NCI-H69 (cell line): Measurements from ENCODE around the gene CEP89.
A peak's percentile ranks its signal among the peaks of the same experiment; 100 is the strongest.
"Not testable (repeated sequence)": the region's sequence is repeated elsewhere in the genome, so short reads cannot be mapped to it uniquely, and the experiment has no call there.

Source experiments
- DNase-seq: peaks from one replicate; lab custom pipeline; 2025; lab: John Stamatoyannopoulos, UW

Gene CEP89

DNA sequence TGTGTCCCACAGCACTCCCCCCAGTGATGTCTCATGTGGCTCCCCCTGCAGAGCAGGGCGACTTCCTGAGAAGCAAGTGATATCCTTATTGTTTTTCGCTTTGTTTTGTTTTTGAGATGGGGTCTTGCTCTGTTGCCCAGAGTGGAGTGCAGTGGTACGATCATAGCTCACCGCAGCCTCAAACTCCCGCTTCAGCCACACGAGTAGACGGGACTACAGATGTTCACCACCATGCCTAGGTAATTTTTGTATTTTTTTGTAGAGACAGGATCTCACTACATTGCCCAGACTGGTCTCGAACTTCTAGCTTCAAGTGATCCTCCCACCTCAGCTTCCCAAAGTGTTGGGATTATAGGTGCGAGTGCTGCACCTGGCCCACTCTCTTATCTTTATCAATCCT is 5.0 kb downstream of the CEP89 start:
- no peak for DNase-seq

DNA sequence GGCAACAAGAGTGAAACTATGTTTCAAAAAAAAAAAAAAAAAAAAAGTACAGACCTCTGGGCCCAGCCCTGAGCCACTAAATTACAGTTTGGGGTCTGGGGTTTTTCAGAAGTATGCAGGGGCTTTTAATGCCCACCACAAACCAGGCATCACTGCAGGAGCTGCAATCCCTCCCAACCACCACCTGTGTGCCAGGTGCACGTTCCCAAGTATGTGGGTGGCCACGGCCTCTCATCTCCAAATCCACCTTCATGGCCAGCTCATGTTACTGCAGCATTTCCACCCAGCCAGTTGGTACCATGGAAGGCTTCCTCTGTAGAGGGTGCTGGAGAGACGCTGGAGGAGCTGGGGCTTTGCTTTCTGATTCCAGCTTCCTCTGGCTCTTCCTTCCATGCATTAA is 26.5 kb downstream of the CEP89 start:
- DNase-seq: no peak

DNA sequence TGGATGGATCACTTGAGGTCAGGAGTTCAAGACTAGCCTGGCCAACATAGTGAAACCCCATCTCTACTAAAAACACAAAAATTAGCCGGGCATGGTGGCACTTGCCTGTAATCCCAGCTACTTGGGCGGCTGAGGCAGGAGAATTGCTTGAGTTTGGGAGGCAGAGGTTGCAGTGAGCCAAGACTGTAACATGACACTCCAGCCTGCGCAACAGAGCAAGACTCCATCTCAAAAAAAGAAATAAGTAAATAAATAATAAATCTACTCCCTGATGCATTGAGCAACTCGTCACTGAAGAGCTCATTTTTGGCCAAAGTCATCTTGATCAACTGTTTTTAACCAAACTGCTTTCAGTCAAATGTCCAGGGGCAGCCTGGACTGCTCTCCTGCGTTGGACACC is 30.5 kb downstream of the CEP89 start:
- not testable (repeated sequence) for DNase-seq

DNA sequence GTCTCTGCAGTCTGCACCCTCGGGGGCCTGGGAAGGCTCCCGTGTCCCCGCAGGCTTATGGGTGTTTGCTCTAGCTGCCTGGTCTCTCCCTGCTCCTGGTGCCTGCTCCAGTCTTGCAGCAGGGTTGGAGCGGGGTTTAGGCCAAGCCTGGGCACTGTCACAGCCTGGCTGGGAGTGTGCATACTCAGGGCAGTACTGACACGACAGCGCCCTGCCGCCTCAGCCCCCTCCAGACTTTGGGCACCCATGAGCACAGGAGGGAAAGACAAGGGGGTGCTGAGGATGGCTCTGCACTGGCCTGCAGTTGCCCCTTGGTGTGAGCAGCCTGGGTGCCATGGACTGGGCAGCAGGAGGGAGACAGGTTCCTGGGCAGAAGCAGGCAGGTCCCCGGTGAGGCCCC is 35.7 kb downstream of the CEP89 start:
- DNase-seq: no peak

DNA sequence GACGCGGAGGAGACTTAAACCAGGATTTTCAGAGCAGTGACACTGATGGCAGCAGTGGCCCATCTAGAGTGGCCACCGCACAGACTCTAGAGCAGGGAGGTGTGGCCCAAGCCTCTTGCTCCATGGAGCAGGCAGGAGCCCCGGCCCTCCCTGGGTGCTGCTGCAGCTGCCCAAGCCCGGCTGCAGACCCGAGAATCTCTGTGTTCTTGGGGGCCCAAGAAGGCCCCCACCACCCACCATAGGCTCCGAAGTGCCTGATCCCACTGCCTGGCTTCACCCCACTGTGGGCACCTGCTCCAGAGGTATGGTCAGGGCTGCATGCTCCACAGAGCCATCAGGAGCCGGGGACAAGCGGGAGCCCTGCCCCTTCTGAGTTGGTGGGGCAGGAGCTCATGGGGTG is 36.1 kb downstream of the CEP89 start:
- DNase-seq: no peak

DNA sequence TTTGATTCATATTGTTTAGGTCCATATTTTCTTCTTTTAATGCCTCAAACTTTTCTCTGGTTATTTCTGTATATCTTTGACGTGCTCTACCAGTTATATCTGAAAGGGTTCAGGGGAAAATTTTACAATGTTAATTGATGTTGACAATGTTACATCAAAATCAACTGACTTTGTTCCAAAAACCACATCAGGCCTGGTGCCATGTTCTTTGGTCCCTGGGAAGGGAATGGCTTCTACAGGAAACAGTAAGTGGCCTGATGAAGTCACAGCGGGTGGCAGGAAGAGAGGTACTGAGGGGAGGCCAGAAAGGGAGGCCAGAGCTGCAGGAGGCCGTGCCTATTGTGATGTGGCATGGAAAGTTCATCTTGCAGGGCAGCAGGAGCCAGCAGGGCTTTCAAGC is 38.2 kb downstream of the CEP89 start:
- DNase-seq: no peak

DNA sequence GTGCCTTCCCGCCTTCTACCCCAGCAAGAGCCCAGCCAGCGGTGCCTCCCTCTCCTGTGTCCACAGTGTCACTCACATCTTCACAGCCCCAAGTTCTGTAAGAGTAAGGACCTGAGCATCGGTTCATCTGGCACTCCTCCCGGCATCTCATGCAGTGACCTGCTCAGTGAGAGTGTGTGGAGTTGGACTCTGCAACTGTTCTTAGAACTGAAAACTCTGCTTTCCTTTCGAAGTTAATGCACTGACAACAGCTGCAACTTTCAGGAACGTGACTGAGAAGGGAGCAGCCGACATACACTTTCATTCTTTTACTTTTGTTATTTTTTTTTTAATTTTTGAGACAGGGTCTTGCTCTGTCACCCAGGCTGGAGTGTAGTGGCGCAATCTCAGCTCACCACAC is 41.2 kb downstream of the CEP89 start:
- DNase-seq: no peak

DNA sequence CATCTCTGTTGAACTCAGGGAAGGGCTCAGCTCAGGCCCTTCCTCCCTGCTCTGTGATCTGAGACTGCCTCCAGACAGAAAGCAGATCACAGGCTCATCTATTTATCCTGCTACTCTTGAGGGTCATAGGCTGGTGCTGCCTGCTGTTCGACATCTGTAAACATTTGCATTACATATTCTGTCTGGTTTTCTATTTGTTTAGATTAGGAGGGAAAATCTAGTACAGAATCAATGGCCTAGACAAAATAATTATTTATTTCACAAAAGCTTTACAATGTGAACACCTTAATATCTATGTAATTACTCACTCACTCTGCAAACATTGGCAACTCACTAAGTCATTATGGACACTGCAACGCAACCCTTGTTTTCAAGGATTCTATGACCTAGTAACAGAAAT is 43.0 kb downstream of the CEP89 start:
- peak; percentile 83 for DNase-seq

DNA sequence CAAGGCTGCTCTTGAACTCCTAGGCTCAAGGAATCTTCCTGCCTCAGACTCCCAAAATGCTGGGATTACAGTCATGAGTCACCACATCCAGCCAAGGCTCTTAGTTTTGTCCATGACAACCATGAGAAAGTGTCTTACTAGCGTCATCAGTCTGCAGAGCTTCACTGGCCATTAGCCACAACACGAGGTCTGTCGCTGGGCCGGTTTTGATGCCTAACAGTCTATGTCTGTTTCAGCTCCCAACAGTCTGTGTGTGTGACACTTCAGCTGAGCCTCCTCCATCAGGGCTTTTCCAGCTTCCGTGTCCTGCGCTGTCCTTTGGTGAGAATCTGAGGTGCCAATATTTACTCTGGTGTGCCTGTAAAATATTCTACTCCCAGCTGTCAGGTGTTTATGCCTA is 47.6 kb downstream of the CEP89 start:
- no peak for DNase-seq

DNA sequence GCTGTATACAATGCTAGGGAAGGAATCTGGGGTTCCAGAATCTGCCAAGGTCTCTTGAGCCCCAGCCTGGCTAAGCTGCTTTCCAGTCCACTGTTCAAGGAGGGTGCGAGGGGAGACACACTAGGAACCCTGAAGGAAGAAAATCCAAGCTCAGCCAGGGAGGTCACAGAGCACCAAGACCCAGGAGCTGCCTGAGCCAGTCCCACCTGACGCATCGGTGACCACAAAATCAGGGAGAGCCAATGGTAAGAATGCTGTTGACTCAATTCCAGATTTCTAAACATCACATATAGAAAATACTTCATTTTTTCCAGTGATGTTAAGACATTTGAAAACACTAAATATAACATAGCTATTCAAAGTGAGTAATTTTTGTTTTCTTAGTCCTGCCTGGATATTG is 50.1 kb downstream of the CEP89 start:
- DNase-seq: no peak

DNA sequence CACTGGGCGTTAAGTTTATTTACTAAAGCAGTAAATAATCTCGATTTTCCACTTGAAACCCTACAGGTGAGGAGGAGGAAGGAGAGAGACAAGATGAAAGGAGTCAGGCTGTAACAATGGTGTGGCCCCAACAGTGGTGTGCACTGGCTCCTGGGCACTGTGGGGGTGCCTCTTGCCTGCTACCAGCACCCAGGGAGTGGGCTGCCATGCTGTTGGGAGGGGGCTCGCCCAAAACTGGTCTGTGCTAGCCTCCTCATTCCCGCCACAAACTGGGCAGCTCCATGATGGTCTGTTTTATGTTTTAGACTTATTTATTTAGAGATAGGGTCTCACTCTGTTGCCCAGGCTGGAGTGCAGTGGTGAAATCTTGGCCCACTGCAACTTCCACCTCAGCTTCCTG is 52.4 kb downstream of the CEP89 start:
- DNase-seq: no peak

DNA sequence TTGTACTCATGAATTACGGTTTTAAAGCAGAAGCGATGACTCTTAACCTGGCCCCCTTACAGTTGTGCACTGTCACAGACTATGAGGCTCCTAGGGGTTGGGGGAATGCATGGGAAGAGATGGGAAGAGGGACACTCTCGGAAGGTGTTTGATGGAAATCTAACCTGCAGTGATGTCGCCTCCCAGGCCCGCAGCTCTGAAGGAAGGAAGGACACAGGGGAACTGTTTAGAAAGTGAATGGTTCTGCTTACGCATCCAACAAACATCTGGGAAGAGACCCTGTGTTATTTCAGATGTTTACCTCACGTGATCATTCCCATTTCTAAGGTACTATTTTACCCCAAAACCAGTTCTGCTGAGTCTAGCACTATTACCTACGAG is 54.2 kb downstream of the CEP89 start:
- DNase-seq: no peak

DNA sequence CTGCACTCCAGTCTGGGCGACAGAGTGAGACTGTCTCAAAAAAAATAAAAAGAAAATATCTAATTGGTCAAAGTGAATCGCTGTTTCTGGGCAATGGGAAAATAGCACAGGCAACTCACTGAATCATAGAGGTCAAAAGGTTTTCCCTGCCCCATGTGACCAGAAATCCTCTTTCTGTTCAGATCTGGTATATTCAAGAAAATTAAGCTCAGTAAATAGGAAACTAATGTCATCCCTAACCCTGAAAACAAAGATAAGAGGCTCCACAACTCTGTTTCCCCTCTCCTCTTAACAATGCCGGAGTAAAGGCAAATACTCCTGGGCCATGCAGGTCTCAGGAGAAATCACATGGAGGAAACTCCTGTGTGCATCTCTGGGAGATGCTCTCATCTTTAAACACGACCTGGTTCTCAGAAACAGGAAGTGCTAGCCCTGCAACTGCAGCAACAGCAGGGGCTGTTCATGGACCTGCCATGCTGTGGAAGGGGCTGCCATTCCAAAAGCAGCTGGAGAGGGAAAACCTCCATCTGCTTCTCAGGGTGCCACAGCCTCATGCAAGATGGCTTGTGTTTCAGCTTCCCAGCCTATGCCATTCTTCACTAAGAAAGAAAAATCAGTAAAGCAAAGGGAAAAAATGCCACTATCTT is 54.7 kb downstream of the CEP89 start:
- DNase-seq: no peak

DNA sequence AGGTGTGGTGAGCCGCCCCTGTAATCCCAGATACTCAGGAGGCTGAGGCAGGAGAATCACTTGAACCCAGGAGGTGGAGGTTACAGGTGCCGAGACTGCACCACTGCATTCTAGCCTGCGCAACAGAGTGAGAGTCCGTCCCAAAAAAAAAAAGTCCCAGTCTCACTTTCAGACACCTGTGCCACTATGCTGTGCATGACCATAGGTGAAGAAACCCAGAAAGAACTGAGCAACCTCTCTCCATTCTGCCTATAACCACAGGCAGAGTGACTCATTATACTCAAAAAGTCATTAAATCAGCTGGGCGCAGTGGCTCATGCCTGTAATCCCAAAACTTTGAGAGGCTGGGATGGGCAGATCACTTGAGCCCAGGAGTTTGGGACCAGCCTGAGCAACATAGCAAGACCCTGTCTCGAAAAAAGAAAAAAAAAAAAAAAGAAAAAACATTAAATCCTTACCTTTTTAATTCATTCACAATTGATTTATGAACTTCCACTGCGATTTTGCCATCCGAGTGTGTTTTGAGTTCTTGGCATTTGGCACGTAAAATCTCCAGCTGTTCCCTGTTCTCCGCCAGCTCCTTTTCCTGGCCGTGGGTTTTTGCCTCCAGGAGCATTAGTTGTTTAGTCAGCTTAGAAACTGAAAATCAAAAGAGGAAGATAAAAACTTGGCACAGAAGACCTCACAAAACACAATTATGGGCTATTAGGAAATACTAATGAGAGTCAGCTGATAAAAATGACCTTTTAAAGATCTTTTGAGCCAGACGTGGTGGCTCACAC is 56.7 kb downstream of the CEP89 start:
- no peak for DNase-seq

DNA sequence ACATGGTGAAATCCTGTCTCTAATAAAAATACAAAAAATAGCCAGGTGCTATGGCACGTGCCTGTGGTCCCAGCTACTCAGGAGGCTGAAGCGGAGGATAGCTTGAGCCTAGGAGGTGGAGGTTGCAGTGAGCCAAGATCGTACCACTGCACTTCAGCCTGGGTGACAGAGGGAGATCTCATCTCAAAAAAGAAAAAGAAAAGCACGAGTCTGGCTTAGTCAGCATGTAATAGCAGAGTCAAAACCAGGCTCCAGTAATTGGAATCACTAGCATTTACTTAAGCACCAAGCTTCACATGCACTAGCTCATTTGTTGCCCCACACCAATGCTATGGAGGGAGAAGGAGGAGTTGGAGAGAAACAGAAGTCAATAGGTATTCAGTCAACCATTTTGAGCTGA is 60.3 kb downstream of the CEP89 start:
- DNase-seq: no peak

DNA sequence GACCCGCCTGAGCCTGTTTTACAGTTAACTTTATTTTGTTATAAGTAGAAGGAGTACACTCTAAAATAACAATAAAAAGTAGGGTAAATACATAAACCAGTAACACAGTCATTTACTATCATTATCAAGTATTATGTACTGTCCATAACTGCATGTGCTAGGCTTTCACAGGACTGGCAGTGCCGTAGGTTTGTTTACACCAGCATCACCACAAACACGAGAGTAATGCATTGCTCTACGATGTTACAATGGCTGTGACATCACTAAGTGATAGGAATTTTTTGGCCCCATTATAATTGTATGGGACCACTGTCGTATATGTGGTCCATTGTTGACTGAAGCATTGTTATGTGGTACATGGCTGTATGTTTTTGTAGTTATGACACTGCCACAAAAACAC is 60.9 kb downstream of the CEP89 start:
- no peak for DNase-seq

DNA sequence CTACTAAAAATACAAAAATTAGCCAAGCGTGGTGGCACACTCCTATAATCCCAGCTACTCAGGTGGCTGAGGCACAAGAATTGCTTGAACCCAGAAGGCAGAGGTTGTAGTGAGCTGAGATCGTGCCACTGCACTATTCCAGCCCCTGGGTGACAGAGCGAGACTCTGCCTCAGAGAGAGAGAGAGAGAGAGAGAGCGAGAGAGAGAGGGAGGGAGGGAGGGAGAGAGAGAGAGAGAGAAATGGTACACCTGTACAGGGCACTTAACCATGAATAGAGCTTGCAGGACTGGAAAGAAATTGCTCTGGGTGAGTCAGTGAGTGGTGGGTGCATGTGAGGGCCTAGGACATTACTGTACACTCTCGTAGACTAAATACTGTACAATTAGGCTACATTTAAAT is 61.7 kb downstream of the CEP89 start:
- DNase-seq: no peak

DNA sequence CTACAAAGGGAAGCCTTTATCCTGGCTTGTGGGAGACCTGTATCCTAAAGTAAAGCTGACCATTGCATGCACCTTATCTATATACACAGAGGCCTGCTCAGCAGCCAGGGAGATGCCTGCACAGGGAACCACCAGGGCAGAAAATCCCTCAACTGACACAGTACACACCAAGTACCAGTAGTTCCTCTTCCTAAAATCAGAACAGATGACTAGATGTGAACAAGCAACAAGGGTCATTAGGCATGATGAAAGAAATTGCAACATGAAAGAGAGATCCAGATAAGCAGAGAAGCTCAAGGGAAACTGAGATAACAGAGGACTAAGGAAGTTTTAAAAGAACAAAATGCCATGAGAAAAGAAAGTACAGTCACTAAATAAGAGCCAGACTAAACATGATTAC is 62.5 kb downstream of the CEP89 start:
- no peak for DNase-seq

DNA sequence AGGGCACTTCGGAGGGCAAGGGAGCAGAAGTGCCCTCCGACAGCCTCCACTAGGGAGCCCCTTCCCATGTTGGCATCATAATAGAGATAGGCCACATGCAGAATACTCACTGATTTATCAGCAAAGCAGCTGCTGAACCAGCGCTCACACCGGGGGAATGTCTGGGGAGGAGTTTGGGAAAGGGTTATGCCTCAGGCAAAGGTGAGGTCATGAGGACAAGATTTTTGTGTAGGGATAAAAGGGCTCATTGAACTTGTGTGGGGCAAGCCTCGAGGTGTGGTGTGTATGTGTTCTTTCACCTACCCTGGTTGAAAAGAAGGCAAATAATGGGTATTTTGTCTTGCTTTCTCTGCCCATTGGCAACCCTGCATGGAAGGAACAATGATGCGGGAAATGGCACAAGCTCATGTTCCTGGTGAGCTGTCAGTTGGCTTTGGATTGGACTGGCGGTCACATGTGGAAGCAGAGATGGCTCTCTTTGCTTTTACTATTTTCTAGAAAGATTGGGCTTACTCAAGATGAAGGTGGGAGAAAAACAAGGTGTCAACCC is 63.0 kb downstream of the CEP89 start:
- DNase-seq: no peak

DNA sequence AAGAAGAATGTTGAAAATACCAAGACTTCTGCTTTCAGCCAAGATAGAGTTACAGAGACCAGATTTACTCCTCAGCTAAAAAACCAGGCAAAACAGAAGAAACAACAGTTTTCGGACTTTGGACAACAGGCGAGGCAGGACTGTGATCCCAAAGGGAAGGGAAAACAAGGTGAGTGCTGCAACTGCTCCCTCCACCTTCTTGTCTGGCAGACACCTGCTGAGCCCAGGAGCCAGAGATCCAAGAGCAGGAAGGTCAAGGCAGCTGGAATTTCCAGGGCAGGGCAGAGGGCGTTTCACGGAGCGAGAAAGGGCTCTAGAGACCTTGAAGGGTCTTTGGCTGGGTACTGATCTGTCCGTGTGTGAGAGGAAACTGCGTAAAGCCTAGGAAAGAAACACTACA is 69.3 kb downstream of the CEP89 start:
- DNase-seq: no peak

DNA sequence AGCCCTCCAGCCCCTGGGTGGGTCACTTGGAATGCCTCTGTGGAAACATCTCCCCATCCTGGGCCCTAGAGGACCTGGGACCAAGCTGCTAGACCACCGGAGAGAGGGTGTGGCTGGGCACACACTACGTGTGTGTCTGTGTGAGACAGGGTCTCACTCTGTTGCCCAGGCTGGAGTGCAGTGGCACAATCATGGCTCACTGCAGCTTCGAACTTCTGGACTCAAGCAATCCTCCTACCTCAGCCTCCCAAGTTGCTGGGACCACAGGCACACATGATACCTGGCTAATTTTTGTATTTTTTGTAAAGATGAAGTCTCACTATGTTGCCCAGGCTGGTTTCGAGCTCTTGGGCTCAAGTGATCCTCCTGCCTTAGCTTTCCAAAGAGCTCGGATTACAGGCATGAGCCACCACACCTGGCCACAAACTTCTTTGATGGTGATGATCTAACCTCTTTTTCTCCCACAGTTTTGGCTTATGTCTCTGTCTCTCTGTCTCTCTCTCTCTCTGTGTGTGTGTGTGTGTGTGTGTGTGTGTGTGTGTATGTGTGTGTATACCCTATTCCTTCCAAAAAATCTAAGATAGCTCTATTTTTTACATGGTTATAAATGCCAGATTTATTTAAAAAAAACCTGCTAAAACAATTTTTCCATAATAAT is 70.1 kb downstream of the CEP89 start:
- DNase-seq: no peak

DNA sequence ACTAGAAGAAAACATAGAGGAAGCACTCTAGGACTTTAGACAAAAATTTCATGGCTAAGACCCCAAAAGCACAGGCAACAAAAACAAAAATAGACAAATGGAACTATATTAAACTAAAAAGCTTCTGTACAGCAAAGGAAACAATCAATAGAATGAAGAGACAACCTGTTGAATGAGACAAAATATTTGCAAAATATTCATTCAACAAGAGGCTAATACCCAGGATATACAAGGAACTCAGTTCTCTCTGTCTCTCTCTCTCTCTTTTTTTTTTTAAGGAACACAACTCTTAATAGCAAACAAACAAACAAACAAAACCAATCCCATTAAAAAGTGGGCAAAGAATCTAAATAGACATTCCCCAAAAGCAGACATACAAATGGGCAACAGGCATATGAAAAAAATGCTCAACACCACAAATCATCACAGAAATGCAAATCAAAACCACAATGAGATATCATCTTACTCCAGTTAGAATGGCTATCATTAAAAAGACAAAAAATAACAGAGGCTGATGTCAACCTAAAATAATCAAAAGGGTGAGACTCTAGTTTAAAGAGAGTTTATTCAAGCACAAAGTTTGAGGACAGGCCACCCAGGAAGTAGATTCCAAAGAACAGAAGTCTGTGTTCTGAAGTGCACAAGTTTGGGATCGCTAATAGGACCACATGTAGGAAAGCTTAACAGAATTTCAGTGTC is 75.1 kb downstream of the CEP89 start:
- DNase-seq: no peak

DNA sequence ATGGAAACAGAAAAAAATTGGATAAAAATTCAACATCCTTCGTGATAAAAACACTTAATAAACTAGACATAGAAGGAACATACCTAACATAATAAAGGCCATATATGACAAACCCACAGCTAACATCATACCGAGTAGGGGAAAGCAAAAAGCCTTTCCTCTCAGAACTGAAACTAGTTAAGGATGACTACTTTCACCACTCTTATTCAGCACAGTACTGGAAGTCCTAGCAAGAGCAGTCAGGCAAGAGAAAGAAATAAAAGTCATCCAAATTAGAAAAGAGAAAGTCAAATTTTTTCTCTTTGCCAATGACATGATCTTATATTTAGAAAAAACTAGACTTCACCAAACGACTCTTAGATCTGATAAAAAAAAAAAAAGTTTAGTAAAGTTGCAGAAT is 76.4 kb downstream of the CEP89 start:
- DNase-seq: no peak
